Smooth muscle cell (in vitro differentiated cells): ENCODE measurements around the gene MYH6. TPM values are rescaled to one million over a fixed set of nuclear protein-coding genes. Genes with fewer than 3 reads are reported as not detected.

Experiments used
- DNase-seq: peaks from one replicate; lab custom pipeline; 2025; ENCODE audit not compliant: unreplicated experiment; lab: John Stamatoyannopoulos, UW
- H2AFZ ChIP-seq: fragments of 200-600 bp; sonication (generic); 2 replicates; pipeline ENCODE4 v1.6.0; 2016; ENCODE audit warnings: antibody characterized with exemption, low read depth, mild to moderate bottlenecking
- H3F3A ChIP-seq: fragments of 200-600 bp; sonication (generic); 2 replicates; pipeline ENCODE4 v1.6.0; 2017; ENCODE audit warnings: antibody characterized with exemption, low read depth
- H3K27ac ChIP-seq: fragments of 200-600 bp; sonication (generic); 2 replicates; pipeline ENCODE4 v1.5.1; 2016; ENCODE audit warnings: low read depth, mild to moderate bottlenecking
- H3K27me3 ChIP-seq: fragments of 200-600 bp; sonication (generic); 2 replicates; pipeline ENCODE4 v1.6.1; 2016; ENCODE audit warnings: low read depth, mild to moderate bottlenecking
- H3K36me3 ChIP-seq: fragments of 200-600 bp; sonication (generic); 2 replicates; pipeline ENCODE4 v1.5.1; 2016; ENCODE audit warnings: low read depth
- H3K4me1 ChIP-seq: fragments of 200-600 bp; sonication (generic); 2 replicates; pipeline ENCODE4 v1.5.1; 2016; ENCODE audit warnings: low read depth
- H3K4me2 ChIP-seq: fragments of 200-600 bp; sonication (generic); 2 replicates; pipeline ENCODE4 v1.6.0; 2016; ENCODE audit warnings: mild to moderate bottlenecking
- H3K4me3 ChIP-seq: fragments of 200-600 bp; sonication (generic); 2 replicates; pipeline ENCODE4 v1.5.1; 2016; ENCODE audit warnings: mild to moderate bottlenecking
- H3K79me2 ChIP-seq: fragments of 200-600 bp; sonication (generic); 2 replicates; pipeline ENCODE4 v1.6.0; 2016; ENCODE audit warnings: low read depth, mild to moderate bottlenecking
- H3K9ac ChIP-seq: fragments of 200-600 bp; sonication (generic); 2 replicates; pipeline ENCODE4 v1.6.0; 2016; ENCODE audit warnings: low read depth
- H3K9me3 ChIP-seq: fragments of 200-600 bp; sonication (generic); replicated peaks from 2 replicates; pipeline ENCODE4 v1.5.1; 2016; ENCODE audit warnings: low read depth
- H4K20me1 ChIP-seq: fragments of 200-600 bp; sonication (generic); 2 replicates; pipeline ENCODE4 v1.6.0; 2016; ENCODE audit warnings: low read depth
- CTCF ChIP-seq: fragments of 200-600 bp; sonication (generic); IDR thresholded peaks from 2 replicates; pipeline ENCODE4 v1.5.1; 2017; ENCODE audit warnings: borderline replicate concordance, mild to moderate bottlenecking, antibody characterized with exemption; ENCODE audit not compliant: insufficient read depth, poor library complexity, severe bottlenecking
- WGBS: methylation state at CpG from one replicate; pipeline ENCODE4 v1.1.7; 2016; ENCODE audit warnings: low lambda C conversion rate; 5-methylcytosine and 5-hydroxymethylcytosine counted together
- polyA plus RNA-seq: library from polyadenylated mRNA; unstranded; fragments of >200 nt; fragmentation: Nextera tagmentation; extraction: Ambion mirVana; gene quantifications from 2 replicates; pipeline ENCODE4 v1.2.1, GENCODE V29; 2016
- total RNA-seq: library from RNA; depleted of rRNA; stranded (reverse); fragments of >200 nt; gene quantifications from 2 replicates; pipeline ENCODE4 v1.2.3, GENCODE V29; 2014

The MYH6 gene
- total and polyA plus RNA-seq, 2 experiments from 2014 or later = 0.23 TPM; not detected in 1

- no peak overlapping the region for H3K4me3 ChIP-seq
- DNase-seq = no peak
- H3K9ac ChIP-seq = no peak overlapping the region
- H2AFZ ChIP-seq = no peak overlapping the region
- H3K27ac ChIP-seq = no peak overlapping the region
- no peak for TF ChIP-seq CTCF
- H3K79me2 ChIP-seq = no peaks in the 10 kb centered on the region
- peaks cover 35% of the 10 kb centered on the region for H3K4me1 ChIP-seq
- no peaks in the 10 kb centered on the region for H3F3A ChIP-seq
- H3K27me3 ChIP-seq = no peaks in the 10 kb centered on the region
- H3K9me3 ChIP-seq = no peaks in the 10 kb centered on the region
- H3K4me2 ChIP-seq = no peak overlapping the region
- no peaks in the 10 kb centered on the region for H4K20me1 ChIP-seq
- no peaks in the 10 kb centered on the region for H3K36me3 ChIP-seq
- WGBS = 77% methylated on average over 15 of the region's 15 CpGs
Observed at GRCh38 chr14:23436327-23437132, 28.5 kb upstream of the MYH6 start.

GRCh38 chr14:23435543-23436326, 27.7 kb upstream of the MYH6 start, which contains the start of gene MYH7:
Gene MYH7 (minus strand): TSS chr14:23435660. CDS start chr14:23433732, 1,928 bp downstream.
- H3K36me3 ChIP-seq = no peaks in the 10 kb centered on the region
- H4K20me1 ChIP-seq = no peaks in the 10 kb centered on the region
- H3K27ac ChIP-seq = no peak within 1 kb of the TSS
- DNase-seq = no peak
- no peak for TF ChIP-seq CTCF
- H3K4me2 ChIP-seq = no peak within 1 kb of the TSS
- no peak within 1 kb of the TSS for H3K4me3 ChIP-seq
- H3K9ac ChIP-seq = no peak within 1 kb of the TSS
- H3K27me3 ChIP-seq = no peaks in the 10 kb centered on the region
- H3K4me1 ChIP-seq = peaks cover 38% of the 10 kb centered on the region
- 76% methylated on average over 10 of the region's 10 CpGs for WGBS
- no peak within 1 kb of the TSS for H2AFZ ChIP-seq
- H3K79me2 ChIP-seq = no peaks in the 10 kb centered on the region
- H3K9me3 ChIP-seq = no peaks in the 10 kb centered on the region
- no peaks in the 10 kb centered on the region for H3F3A ChIP-seq

GRCh38 chr14:23434488-23435222, 26.6 kb upstream of the MYH6 start:
- H3F3A ChIP-seq = no peaks in the 10 kb centered on the region
- H3K4me3 ChIP-seq = no peak overlapping the region
- H2AFZ ChIP-seq = no peak overlapping the region
- H3K9me3 ChIP-seq = no peaks in the 10 kb centered on the region
- no peaks in the 10 kb centered on the region for H4K20me1 ChIP-seq
- no peaks in the 10 kb centered on the region for H3K36me3 ChIP-seq
- peaks cover 42% of the 10 kb centered on the region for H3K4me1 ChIP-seq
- no peak overlapping the region for H3K27ac ChIP-seq
- 78% methylated on average over 8 of the region's 8 CpGs for WGBS
- H3K79me2 ChIP-seq = no peaks in the 10 kb centered on the region
- no peak for DNase-seq
- H3K4me2 ChIP-seq = no peak overlapping the region
- no peak for TF ChIP-seq CTCF
- H3K27me3 ChIP-seq = no peaks in the 10 kb centered on the region
- no peak overlapping the region for H3K9ac ChIP-seq
